Neural cell (in vitro differentiated cells): ENCODE results near the gene ACADM. TPM values are rescaled to one million over a fixed set of nuclear protein-coding genes. Genes with fewer than 3 reads are reported as not detected.
A peak's percentile ranks its signal among the peaks of the same experiment; 100 is the strongest.

ENCODE experiments used
- H2AFZ ChIP-seq: fragments of 200-600, 300-800 bp; sonication (generic), shearing (Covaris generic); 2 replicates; pipeline ENCODE4 v1.6.0; 2014; ENCODE audit warnings: low read depth, mild to moderate bottlenecking, antibody characterized with exemption, low read length, moderate library complexity
- H3F3A ChIP-seq: fragments of 200-600 bp; shearing (Covaris generic); 2 replicates; pipeline ENCODE4 v1.6.1; 2016; ENCODE audit warnings: mild to moderate bottlenecking, moderate library complexity, mixed read lengths, antibody characterized with exemption, low read length; ENCODE audit not compliant: insufficient read depth, poor library complexity, severe bottlenecking
- H3K27ac ChIP-seq: fragments of 200-600, 300-800 bp; sonication (generic), shearing (Covaris generic); 2 replicates; pipeline ENCODE4 v1.5.1; 2014; ENCODE audit warnings: mild to moderate bottlenecking, low read length, moderate library complexity
- H3K27me3 ChIP-seq: fragments of 300-800, 200-600 bp; sonication (generic), shearing (Covaris generic); 2 replicates; pipeline ENCODE4 v1.6.0; 2014; ENCODE audit warnings: mild to moderate bottlenecking, low read depth, low read length, moderate library complexity; ENCODE audit not compliant: insufficient read depth
- H3K36me3 ChIP-seq: fragments of 300-800, 200-600 bp; sonication (generic), shearing (Covaris generic); 2 replicates; pipeline ENCODE4 v1.5.1; 2014; ENCODE audit warnings: mild to moderate bottlenecking, antibody characterized with exemption, low read length, moderate library complexity; ENCODE audit not compliant: insufficient read depth
- H3K4me2 ChIP-seq: fragments of 300-800, 200-600 bp; sonication (generic), shearing (Covaris generic); 2 replicates; pipeline ENCODE4 v1.6.0; 2014; ENCODE audit warnings: mild to moderate bottlenecking, low read length
- H3K4me3 ChIP-seq: fragments of 300-800, 200-600 bp; sonication (generic), shearing (Covaris generic); 2 replicates; pipeline ENCODE4 v1.5.1; 2014; ENCODE audit warnings: mild to moderate bottlenecking, low read length, moderate library complexity
- H3K79me2 ChIP-seq: fragments of 200-600 bp; shearing (Covaris generic); replicated peaks from 2 replicates; pipeline ENCODE4 v1.6.0; 2014; ENCODE audit warnings: mild to moderate bottlenecking, low read length, moderate library complexity; ENCODE audit not compliant: insufficient read depth
- H3K9ac ChIP-seq: fragments of 300-800, 200-600 bp; sonication (generic), shearing (Covaris generic); 2 replicates; pipeline ENCODE4 v1.6.1; 2016; ENCODE audit warnings: mild to moderate bottlenecking, low read length, mixed read lengths
- H3K9me2 ChIP-seq: fragments of 200-600 bp; shearing (Covaris generic); 2 replicates; pipeline ENCODE4 v1.6.1; 2016; ENCODE audit warnings: mild to moderate bottlenecking, low read length, mixed read lengths; ENCODE audit not compliant: insufficient read depth
- H3K9me3 ChIP-seq: fragments of 200-600, 300-800 bp; sonication (generic), shearing (Covaris generic); 2 replicates; pipeline ENCODE4 v1.6.1; 2016; ENCODE audit warnings: mild to moderate bottlenecking, mixed run types, low read length, moderate library complexity, mixed read lengths
- H4K20me1 ChIP-seq: fragments of 200-600 bp; shearing (Covaris generic); 2 replicates; pipeline ENCODE4 v1.6.1; 2016; ENCODE audit warnings: mild to moderate bottlenecking, mixed run types; ENCODE audit not compliant: insufficient read depth
- CTCF ChIP-seq: fragments of 450-650 bp; IDR thresholded peaks from 2 replicates; pipeline ENCODE4 v1.5.1; 2014; ENCODE audit warnings: antibody characterized with exemption, mild to moderate bottlenecking, moderate library complexity; ENCODE audit not compliant: poor library complexity, severe bottlenecking
- EP300 ChIP-seq: fragments of 450-650 bp; conservative IDR thresholded peaks from 2 replicates; pipeline ENCODE4 v1.6.1; 2014; ENCODE audit warnings: antibody characterized with exemption, mild to moderate bottlenecking, moderate library complexity; ENCODE audit not compliant: poor library complexity, severe bottlenecking
- EZH2 ChIP-seq: fragments of 200-600, 300-800 bp; shearing (Covaris generic), sonication (generic); IDR thresholded peaks from 2 replicates; pipeline ENCODE4 v1.6.1; 2014; ENCODE audit warnings: antibody characterized with exemption, low read length, borderline replicate concordance, mild to moderate bottlenecking; ENCODE audit not compliant: insufficient read depth, poor library complexity, severe bottlenecking
- MXI1 ChIP-seq: fragments of 450-650 bp; conservative IDR thresholded peaks from 2 replicates; pipeline ENCODE4 v1.6.1; 2014; ENCODE audit warnings: antibody characterized with exemption, mild to moderate bottlenecking; ENCODE audit not compliant: poor library complexity, severe bottlenecking
- POLR2AphosphoS5 ChIP-seq: IDR thresholded peaks from 2 replicates; pipeline ENCODE4 v1.6.1; 2012
- RAD21 ChIP-seq: fragments of 450-650 bp; conservative IDR thresholded peaks from 2 replicates; pipeline ENCODE4 v1.6.1; 2014; ENCODE audit warnings: antibody characterized with exemption, mild to moderate bottlenecking, moderate library complexity
- SMC3 ChIP-seq: fragments of 450-650 bp; conservative IDR thresholded peaks from 2 replicates; pipeline ENCODE4 v1.6.1; 2014; ENCODE audit warnings: antibody characterized with exemption, mild to moderate bottlenecking, moderate library complexity; ENCODE audit not compliant: poor library complexity
- TAF1 ChIP-seq: IDR thresholded peaks from 2 replicates; pipeline ENCODE4 v1.6.1; 2012; ENCODE audit warnings: low read depth
- polyA plus RNA-seq: library from polyadenylated mRNA; depleted of rRNA; stranded (reverse); fragments of >200 nt; gene quantifications from 2 replicates; pipeline ENCODE4 v1.2.3, GENCODE V29; 2014
- TF ChIP-seq, protein P1 (sequence below): IDR thresholded peaks from 2 replicates; pipeline ENCODE4 v1.6.1; 2012; ENCODE audit warnings: borderline replicate concordance

The ACADM gene
- polyA plus RNA-seq, 1 donor from 2014 or later = 230 TPM

DNA sequence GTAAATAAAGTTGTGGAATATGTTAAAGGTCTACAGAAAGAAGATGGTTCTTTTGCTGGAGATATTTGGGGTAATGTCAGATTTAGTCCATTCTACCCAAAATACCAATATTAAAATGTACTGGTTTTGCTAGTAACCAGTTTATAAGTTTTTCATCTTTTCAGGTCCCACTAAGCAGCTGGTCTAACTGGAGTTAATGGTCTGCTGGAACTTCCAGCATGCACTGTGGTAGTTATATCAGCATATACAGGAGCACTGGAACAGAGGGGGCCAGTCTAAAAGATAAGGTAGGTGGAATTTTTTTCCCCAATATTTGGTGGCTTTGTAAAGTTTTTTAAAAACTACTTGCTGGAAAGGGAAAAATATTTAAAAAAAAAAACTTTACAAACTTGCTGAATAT is 65.5 kb downstream of the ACADM start:
- Histone ChIP-seq H3K9ac (no peak overlapping the region), H3K4me3 (peak overlapping the region; percentile 79), H4K20me1 (no peaks in the 10 kb centered on the region)

GRCh38 chr1:75791022-75791421 is 66.5 kb downstream of the ACADM start:
- Histone ChIP-seq H3K27ac (no peak overlapping the region), H3K9me2 (no peaks in the 10 kb centered on the region), H3K4me2 (no peak overlapping the region), H3K79me2 (peaks cover 41% of the 10 kb centered on the region), H3K9me3 (no peaks in the 10 kb centered on the region), H2AFZ (no peak overlapping the region), H4K20me1 (no peaks in the 10 kb centered on the region), H3K4me3 (no peak overlapping the region), H3F3A (no peaks in the 10 kb centered on the region), H3K27me3 (no peaks in the 10 kb centered on the region), H3K36me3 (peaks cover 14% of the 10 kb centered on the region), H3K9ac (no peak overlapping the region)
- TF ChIP-seq, protein P1, sequence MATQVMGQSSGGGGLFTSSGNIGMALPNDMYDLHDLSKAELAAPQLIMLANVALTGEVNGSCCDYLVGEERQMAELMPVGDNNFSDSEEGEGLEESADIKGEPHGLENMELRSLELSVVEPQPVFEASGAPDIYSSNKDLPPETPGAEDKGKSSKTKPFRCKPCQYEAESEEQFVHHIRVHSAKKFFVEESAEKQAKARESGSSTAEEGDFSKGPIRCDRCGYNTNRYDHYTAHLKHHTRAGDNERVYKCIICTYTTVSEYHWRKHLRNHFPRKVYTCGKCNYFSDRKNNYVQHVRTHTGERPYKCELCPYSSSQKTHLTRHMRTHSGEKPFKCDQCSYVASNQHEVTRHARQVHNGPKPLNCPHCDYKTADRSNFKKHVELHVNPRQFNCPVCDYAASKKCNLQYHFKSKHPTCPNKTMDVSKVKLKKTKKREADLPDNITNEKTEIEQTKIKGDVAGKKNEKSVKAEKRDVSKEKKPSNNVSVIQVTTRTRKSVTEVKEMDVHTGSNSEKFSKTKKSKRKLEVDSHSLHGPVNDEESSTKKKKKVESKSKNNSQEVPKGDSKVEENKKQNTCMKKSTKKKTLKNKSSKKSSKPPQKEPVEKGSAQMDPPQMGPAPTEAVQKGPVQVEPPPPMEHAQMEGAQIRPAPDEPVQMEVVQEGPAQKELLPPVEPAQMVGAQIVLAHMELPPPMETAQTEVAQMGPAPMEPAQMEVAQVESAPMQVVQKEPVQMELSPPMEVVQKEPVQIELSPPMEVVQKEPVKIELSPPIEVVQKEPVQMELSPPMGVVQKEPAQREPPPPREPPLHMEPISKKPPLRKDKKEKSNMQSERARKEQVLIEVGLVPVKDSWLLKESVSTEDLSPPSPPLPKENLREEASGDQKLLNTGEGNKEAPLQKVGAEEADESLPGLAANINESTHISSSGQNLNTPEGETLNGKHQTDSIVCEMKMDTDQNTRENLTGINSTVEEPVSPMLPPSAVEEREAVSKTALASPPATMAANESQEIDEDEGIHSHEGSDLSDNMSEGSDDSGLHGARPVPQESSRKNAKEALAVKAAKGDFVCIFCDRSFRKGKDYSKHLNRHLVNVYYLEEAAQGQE = no peak
- no peak for TF ChIP-seq RAD21
- TF ChIP-seq SMC3 = no peak
- TF ChIP-seq POLR2AphosphoS5 = no peak
- no peak for TF ChIP-seq EP300
- no peak for TF ChIP-seq MXI1
- no peak for TF ChIP-seq CTCF

More for the DNA sequence above, 65.5 kb downstream of the ACADM start:
- Histone ChIP-seq H3K27ac (no peak overlapping the region), H2AFZ (no peak overlapping the region), H3K79me2 (peaks cover 41% of the 10 kb centered on the region), H3K36me3 (peaks cover 5% of the 10 kb centered on the region), H3K4me2 (no peak overlapping the region), H3F3A (no peaks in the 10 kb centered on the region), H3K9me2 (no peaks in the 10 kb centered on the region), H3K9me3 (no peaks in the 10 kb centered on the region), H3K27me3 (no peaks in the 10 kb centered on the region)
- TF ChIP-seq MXI1 (no peak), POLR2AphosphoS5 (no peak), CTCF (no peak), TAF1 (no peak), EP300 (no peak), SMC3 (no peak), RAD21 (no peak), EZH2 (no peak)
- TF ChIP-seq, protein P1 = no peak
